Kidney glomerular epithelial cell (primary cell): ENCODE data around the gene GAK.

Source experiments
- DNase-seq: peaks from one replicate; lab custom pipeline; 2025; lab: John Stamatoyannopoulos, UW

GAK gene

DNA sequence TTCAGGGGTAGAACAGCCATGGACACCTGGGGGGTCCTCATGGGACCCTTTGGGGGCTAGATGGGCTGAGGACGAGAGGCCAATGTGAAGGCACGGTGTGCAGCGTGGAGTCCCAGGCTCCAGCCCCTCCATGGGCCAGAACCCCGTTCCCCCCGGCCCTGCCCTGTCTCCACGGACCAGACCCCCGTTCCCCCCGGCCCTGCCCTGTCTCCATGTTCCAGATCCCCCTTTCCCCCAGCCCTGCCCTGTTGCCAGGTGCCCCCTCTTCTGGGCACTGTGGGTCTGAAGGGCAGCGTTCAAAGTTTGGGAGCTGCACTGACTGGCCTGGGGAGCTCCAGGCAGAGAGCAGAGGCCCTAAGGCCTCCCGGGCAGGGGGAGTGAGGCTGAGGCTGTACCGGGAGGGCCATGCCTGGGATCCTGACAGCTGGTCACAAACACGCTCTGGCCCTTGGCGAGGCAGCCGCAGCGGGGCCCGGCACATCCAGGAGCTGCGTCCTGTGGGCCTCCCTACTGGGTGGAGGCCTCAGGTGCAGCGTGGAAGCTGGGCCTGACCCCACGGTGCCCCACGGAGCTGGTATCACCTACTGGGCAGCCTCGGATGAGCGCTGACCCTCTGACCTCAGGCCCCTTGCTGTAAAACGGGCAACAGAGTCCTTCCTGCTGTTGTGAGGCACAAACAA is 32.4 kb upstream of the GAK start:
- DNase-seq, result no peak

GRCh38 chr4:963276-964225 is 31.4 kb upstream of the GAK start:
- DNase-seq, result no peak

DNA sequence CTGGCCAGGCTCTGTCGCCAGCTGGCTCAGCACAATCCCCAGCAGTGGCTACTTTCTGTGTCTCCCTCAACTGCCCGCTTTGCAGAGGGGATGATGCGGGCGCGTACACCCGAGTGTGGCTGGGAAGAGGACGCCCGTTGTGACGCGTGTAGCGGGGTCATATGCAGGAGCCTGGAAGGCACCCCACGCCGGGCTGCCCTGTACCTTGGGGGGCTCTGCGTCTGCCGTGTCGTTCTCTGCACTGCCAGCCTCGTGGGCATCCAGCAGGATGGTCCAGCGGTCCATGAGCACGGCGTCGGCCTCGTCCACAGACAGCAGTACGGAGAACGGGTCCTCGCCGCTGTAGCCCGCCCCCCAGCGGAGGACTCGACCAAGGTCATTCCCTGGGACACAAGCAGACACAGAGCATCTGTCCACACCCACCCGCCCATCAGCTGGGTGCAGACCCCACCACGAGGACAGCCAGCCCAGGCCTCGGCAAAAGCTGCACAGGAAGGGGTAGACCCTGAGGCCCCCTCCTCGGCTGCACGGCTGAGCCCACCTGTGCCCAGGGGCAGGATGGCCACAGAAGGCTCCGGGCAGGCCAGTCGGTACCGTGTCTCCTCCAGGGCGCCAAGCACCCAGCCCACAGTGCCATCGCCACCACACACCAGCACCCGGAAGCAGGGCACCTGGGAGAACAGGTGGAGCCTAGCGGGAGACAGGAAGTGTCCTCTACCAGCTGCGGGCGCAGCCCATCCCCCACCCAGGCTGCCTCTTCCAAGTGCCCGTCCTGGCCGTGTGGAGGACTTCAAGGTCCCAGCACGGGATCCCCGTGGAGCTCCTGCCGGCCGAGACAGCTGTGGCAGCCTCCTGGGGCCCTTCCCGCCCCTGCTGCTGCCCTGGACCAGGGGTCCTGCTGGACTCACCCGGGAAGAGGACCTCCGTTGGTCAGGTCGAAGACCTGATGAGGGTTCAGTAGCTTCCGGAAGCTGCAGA is 30.4 kb upstream of the GAK start:
- DNase-seq, result no peak

DNA sequence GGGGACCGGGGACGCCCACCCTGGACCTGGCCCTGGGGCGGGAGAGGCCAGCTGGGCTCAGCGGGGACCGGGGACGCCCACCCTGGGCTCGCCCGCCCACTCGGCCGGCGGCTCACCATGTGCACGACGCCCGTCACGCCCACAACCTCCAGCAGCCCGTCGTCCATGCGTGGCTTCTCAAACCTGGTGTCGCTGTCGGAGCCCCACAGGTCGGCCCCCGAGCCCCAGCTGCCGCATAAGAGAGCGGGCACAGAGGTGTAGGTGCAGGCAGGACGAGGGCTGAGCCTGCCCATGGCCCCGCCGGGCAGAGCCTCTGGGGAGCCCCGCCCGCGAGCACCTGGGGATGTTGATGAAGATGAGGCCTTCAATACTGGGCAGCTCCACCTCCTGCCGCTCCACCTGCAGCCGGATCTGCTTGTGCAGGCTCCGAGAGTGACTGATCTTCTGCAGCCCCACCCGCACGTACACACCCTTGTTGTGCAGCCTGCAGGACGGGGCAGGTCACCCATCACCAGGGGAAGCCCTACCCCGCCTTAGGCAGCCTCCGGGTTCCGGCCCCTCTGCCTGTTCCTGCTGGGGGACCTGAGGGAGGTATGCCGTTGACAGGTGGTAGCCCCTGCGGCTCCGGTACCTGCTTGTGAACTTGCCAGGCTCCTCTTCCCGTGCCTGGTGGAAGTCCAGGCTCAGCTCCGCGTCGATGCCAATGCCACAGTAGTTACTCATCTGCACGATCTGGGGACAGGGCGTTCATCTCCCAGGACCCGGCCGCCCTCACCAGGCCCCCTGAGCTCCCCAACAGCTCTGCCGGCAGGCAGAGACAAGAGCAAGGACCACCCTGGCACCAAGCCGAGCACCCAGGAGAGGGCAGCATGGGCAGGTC is 29.5 kb upstream of the GAK start:
- no peak for DNase-seq

DNA sequence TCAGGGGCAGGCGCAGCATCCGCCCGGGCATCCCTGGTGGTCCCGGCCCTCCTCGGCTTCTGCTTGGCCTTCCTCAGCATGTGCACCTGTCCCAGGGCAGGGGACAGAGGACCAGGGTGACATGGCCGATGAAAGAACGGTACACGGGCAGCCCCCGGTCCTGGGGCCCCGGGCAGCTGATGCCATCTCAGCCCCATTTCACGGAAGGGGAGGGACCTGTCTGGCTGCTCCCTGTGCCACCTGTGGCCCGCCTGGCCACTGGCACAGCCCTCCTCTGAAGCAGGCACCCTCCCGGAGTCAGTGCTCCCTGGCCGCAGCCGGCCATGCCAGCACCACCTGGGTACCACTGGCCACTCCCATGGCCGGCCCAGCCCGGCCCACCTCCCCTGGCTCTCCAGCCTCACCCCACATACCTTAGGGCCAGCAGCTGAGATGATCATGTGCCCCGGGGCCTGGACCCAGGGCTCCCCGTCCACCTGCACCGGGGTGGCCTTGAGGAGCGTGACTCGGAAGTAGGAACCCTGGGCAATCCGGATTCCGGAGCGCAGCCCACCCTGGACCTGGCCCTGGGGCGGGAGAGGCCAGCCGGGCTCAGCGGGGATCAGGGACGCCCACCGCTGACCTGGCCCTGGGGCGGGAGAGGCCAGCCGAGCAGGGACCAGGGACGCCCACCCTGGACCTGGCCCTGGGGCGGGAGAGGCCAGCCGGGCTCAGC is 28.7 kb upstream of the GAK start:
- no peak for DNase-seq

DNA sequence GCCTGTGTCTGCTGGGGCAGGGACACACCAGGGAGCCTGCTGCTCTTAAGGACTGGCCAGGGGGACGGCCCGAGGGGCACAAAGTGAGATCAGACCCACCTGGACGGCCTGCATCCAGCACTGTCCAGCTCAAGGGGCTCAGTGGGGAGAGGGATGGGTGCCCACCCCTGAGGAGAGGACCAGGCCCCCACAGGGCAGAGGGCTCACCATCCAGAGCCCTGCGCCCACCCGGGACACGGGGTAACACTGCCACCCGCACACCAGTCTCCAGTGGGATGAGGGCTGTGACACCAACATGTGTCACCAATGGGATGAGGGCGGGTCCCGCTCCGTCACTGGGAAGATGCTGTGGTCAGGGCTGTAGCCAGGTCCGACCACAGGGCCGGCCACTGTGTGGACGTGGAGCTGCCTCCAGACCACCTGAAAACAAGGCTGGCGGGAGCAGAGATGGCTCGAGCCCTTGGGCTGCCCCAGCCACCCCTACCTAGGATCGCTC is 28.1 kb upstream of the GAK start:
- DNase-seq, result no peak

GRCh38 chr4:959338-960139 is 27.4 kb upstream of the GAK start:
- DNase-seq, result no peak

GRCh38 chr4:958696-959337 is 26.7 kb upstream of the GAK start:
- DNase-seq, result no peak

- DNase-seq, result no peak
Observed at GRCh38 chr4:958314-958665, 26.2 kb upstream of the GAK start.

DNA sequence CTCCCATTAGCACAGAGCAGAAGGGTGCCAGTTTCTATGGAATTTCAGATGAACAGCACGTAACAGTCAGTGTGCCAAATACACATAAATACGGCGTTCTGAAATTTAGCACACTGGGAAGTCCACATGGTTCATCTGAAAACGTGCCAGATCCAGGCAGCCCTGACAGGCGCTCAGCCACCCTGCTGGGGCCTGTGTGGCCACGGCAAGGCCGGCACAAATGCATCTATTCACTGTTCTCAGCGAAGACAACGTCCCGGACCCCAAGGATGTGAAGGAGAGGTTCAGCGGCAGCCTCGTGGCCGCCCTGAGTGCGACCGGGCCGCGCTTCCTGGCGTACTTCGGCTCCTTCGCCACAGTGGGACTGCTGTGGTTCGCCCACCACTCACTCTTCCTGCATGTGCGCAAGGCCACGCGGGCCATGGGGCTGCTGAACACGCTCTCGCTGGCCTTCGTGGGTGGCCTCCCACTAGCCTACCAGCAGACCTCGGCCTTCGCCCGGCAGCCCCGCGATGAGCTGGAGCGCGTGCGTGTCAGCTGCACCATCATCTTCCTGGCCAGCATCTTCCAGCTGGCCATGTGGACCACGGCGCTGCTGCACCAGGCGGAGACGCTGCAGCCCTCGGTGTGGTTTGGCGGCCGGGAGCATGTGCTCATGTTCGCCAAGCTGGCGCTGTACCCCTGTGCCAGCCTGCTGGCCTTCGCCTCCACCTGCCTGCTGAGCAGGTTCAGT is 25.6 kb upstream of the GAK start:
- DNase-seq, result no peak

- DNase-seq, result no peak
Observed at GRCh38 chr4:957231-957580, 25.1 kb upstream of the GAK start.

- no peak for DNase-seq
Observed at GRCh38 chr4:956531-957230, 24.6 kb upstream of the GAK start.

- DNase-seq, result no peak
Observed at GRCh38 chr4:955931-956381, 23.8 kb upstream of the GAK start.

DNA sequence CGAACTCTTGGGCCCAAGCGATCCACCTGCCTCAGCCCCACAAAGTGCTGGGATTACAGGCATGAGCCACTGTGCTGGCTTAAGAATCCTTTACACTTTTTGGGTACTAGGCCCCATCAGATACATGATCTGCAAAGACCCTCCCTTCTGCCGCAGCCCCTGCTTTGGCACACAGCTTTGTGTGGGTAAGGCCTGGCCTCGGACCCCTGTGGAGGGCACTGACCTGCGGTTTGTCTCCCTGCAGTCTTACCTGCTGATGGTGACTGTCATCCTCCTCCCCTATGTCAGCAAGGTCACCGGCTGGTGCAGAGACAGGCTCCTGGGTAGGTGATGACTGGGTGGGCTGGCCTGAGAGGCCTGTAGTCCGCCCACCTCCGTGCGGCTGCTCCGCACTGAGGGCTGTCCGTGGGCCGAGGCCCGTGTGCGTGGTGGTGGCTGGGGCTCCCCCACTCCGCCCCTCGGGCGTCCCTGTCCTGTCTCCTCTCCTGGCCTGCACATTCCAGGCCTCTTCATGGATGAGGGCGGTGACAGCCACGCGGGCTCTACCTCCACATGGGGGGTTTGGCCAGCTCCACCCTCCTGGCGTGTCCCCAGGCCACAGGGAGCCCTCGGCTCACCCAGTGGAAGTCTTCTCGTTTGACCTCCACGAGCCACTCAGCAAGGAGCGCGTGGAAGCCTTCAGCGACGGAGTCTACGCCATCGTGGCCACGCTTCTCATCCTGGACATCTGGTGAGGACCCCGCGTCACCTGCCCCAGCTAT is 23.2 kb upstream of the GAK start:
- DNase-seq, result no peak

GRCh38 chr4:954211-955020 is 22.3 kb upstream of the GAK start:
- no peak for DNase-seq

- no peak for DNase-seq
Observed at GRCh38 chr4:953574-953915, 21.4 kb upstream of the GAK start.
